HCT116 (cell line): ENCODE results near the gene SPTBN1.

Experiments
- EZH2 ChIP-seq: fragments of 200-600 bp; sonication (generic); IDR thresholded peaks from 2 replicates; pipeline ENCODE4 v1.6.1; 2017; ENCODE audit warnings: antibody characterized with exemption, mixed run types
- EZH2phosphoT487 ChIP-seq: fragments of 200-600 bp; IDR thresholded peaks from 2 replicates; pipeline ENCODE4 v1.6.1; 2018; ENCODE audit warnings: antibody characterized with exemption, borderline replicate concordance
- POLR2A ChIP-seq: IDR thresholded peaks from 2 replicates; pipeline ENCODE4 v1.7.0; 2011; ENCODE audit warnings: borderline replicate concordance; ENCODE audit not compliant: insufficient read depth, insufficient read length; ENCODE audit errors: extremely low read depth
- POLR2AphosphoS5 ChIP-seq: IDR thresholded peaks from 2 replicates; pipeline ENCODE4 v1.6.1; 2011; ENCODE audit warnings: mild to moderate bottlenecking, low read depth, low read length, moderate library complexity
- SP1 ChIP-seq: IDR thresholded peaks from 2 replicates; pipeline ENCODE4 v1.6.1; 2012; ENCODE audit warnings: low read depth
- YY1 ChIP-seq: IDR thresholded peaks from 2 replicates; pipeline ENCODE4 v1.6.1; 2011; ENCODE audit warnings: low read length, low read depth, moderate library complexity, mild to moderate bottlenecking; ENCODE audit not compliant: insufficient replicate concordance; ENCODE audit errors: extremely low read depth
- ZNF274 ChIP-seq: fragments of 200-500 bp; sonication (Bioruptor generic); IDR thresholded peaks from 2 replicates; pipeline ENCODE4 v1.6.1; 2014; ENCODE audit warnings: mild to moderate bottlenecking, low read depth, low read length, inconsistent platforms
- TF ChIP-seq, protein P1 (sequence below): IDR thresholded peaks from 2 replicates; pipeline ENCODE4 v1.6.1; 2012
- TF ChIP-seq, protein P2 (sequence below), 3 experiments: fragments of 200-600 bp in 1 of 3; sonication (generic) in 1 of 3; IDR thresholded peaks in 2 of 3; conservative IDR thresholded peaks in 1 of 3; 2 replicates each; pipeline ENCODE4 v1.5.1; 2012 to 2017; ENCODE audit warnings: low read depth in 2 of 3, low read length in 2 of 3, antibody characterized with exemption in 1 of 3, borderline replicate concordance in 1 of 3, control low read depth in 1 of 3, mild to moderate bottlenecking in 1 of 3, mixed read lengths in 1 of 3, mixed run types in 1 of 3, moderate library complexity in 1 of 3; ENCODE audit not compliant: insufficient read depth in 1 of 3

DNA sequence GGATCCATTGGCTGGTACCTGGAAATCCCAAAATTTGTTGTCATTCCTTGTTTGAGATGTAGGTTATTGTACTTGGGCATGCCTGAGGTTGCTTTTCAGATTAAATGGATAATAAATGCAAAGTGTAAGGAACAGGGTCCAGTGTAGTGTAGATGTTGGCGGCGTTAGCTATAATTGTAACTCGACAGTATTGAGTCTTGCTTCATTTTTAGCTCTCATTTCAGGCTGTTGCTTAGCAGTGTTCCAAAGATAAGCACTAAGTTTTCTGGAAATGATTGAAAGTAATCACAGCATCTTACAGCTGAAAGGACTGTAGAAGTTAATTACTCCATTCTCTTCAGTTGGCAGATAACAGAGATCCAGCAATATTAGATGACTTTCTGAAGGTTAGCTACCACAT is 47.8 kb upstream of the SPTBN1 start:
- TF ChIP-seq EZH2phosphoT487 (no peak), POLR2AphosphoS5 (no peak), EZH2 (no peak), POLR2A (no peak), SP1 (no peak), ZNF274 (no peak), YY1 (no peak)
- TF ChIP-seq, protein P1, sequence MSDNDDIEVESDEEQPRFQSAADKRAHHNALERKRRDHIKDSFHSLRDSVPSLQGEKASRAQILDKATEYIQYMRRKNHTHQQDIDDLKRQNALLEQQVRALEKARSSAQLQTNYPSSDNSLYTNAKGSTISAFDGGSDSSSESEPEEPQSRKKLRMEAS: no peak
- TF ChIP-seq, protein P2, sequence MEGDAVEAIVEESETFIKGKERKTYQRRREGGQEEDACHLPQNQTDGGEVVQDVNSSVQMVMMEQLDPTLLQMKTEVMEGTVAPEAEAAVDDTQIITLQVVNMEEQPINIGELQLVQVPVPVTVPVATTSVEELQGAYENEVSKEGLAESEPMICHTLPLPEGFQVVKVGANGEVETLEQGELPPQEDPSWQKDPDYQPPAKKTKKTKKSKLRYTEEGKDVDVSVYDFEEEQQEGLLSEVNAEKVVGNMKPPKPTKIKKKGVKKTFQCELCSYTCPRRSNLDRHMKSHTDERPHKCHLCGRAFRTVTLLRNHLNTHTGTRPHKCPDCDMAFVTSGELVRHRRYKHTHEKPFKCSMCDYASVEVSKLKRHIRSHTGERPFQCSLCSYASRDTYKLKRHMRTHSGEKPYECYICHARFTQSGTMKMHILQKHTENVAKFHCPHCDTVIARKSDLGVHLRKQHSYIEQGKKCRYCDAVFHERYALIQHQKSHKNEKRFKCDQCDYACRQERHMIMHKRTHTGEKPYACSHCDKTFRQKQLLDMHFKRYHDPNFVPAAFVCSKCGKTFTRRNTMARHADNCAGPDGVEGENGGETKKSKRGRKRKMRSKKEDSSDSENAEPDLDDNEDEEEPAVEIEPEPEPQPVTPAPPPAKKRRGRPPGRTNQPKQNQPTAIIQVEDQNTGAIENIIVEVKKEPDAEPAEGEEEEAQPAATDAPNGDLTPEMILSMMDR (IDR thresholded peaks at IDR 0.05 in 2 of 3, conservative IDR thresholded peaks at IDR 0.05 in 1 of 3; ENCODE audit: borderline replicate concordance in 1 of 3, insufficient read depth in 1 of 3, low read depth in 2 of 3, low read length in 2 of 3): no peak
